HepG2 (cell line): ENCODE results near the gene JAKMIP2.

Experiments
- MTF1 ChIP-seq: sonication (generic); formaldehyde crosslinking; IDR thresholded peaks from 2 replicates; pipeline ENCODE4 v1.5.0; 2020; ENCODE audit warnings: missing genetic modification reagents
- SAP130 ChIP-seq: IDR thresholded peaks from 2 replicates; pipeline ENCODE4 v1.6.1; 2016; ENCODE audit warnings: low read depth
- TF ChIP-seq, protein P1 (sequence below): sonication (generic); formaldehyde crosslinking; IDR thresholded peaks from 2 replicates; pipeline ENCODE4 v1.5.0; 2020; ENCODE audit warnings: missing genetic modification reagents, mild to moderate bottlenecking, borderline replicate concordance

GRCh38 chr5:147629196-147629595, 153.3 kb downstream of the JAKMIP2 start:
- TF ChIP-seq MTF1 (CRISPR knock-in tag) (no peak), SAP130 (no peak)
- TF ChIP-seq, protein P1, sequence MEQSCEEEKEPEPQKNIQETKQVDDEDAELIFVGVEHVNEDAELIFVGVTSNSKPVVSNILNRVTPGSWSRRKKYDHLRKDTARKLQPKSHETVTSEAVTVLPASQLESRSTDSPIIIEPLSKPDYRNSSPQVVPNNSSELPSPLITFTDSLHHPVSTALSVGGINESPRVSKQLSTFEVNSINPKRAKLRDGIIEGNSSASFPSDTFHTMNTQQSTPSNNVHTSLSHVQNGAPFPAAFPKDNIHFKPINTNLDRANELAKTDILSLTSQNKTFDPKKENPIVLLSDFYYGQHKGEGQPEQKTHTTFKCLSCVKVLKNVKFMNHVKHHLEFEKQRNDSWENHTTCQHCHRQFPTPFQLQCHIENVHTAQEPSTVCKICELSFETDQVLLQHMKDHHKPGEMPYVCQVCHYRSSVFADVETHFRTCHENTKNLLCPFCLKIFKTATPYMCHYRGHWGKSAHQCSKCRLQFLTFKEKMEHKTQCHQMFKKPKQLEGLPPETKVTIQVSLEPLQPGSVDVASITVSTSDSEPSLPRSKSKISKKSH, result no peak
